H54 (cell line): ENCODE measurements around the gene SAMD10.

ENCODE experiments used
- DNase-seq: peaks from one replicate; pipeline ENCODE4 v3.0.0; 2011; ENCODE audit warnings: low spot score, mixed read lengths; ENCODE audit not compliant: insufficient read length
- FAIRE-seq: peaks from 3 replicates; lab custom pipeline; 2011; peaks lifted over from hg19 to GRCh38; lab: Jason Lieb, UNC
- POLR2A ChIP-seq: IDR thresholded peaks from 2 replicates; pipeline ENCODE4 v1.6.1; 2011; ENCODE audit warnings: low read depth, mild to moderate bottlenecking, low read length

Gene SAMD10

GRCh38 chr20:63924241-63924640 is 55.2 kb downstream of the SAMD10 start:
- no peak for TF ChIP-seq POLR2A
- FAIRE-seq (no peak), DNase-seq (no peak)
